ENCODE data around the gene GRIN2A. TPM values are rescaled to one million over a fixed set of nuclear protein-coding genes. Genes with fewer than 3 reads are reported as not detected.

Gene GRIN2A
- polyA plus RNA-seq, 1 donor (not counting 4 experiments of a cell fraction or from before 2014, with no cell fraction given) = 0.01 TPM

DNA sequence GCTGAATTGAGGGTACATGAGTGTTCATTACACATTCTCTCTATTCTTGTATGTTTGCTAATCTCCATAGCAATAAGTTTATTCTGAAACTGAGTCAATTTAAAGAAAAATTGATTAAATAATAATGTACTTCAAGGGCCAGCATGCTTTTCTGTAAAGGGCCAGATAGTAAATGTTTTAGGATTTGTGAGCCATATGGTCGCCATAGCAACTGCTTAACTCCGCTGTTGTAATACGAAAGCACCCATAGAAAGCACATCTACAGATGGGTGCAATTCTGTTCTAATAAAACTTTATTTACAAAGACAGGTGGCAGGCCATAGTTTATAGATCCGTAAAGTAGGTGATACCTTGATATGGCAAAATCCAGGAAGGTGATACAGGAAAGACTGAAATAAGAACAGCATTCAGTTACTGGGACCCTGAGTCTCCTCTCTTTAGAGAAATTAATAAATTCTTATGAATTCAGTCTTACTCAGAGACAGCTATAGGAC lies 36.6 kb downstream of the GRIN2A start:
- DNase-seq (ENCODE audit: low read depth, low spot score) (no peak), FAIRE-seq (no peak)
- Histone ChIP-seq H3K4me2 (ENCODE audit: control insufficient read depth, extremely low read depth, insufficient read depth, low read depth, low read length) (no peak overlapping the region), H3K9ac (ENCODE audit: control insufficient read depth, extremely low read depth, insufficient read depth, low read length) (no peak overlapping the region), H3K36me3 (ENCODE audit: control insufficient read depth in 2 of 2, extremely low read depth in 1 of 2, insufficient read depth in 2 of 2, low read length in 2 of 2) (no peaks in the 10 kb centered on the region), H3K27ac (ENCODE audit: control insufficient read depth, insufficient read depth, low read length) (no peak overlapping the region), H3K4me1 (ENCODE audit: control insufficient read depth, extremely low read depth, insufficient read depth, low read length) (no peaks in the 10 kb centered on the region), H3K27me3 (ENCODE audit: control insufficient read depth, extremely low read depth, insufficient read depth, low read length) (no peaks in the 10 kb centered on the region), H3K4me3 (ENCODE audit: control insufficient read depth in 2 of 3, extremely low read depth in 1 of 3, insufficient read depth in 2 of 3, low read depth in 1 of 3, low read length in 3 of 3) (no peak overlapping the region), H3K79me2 (ENCODE audit: control insufficient read depth, insufficient read depth, low read length) (no peaks in the 10 kb centered on the region), H3K9me1 (ENCODE audit: control insufficient read depth, extremely low read depth, insufficient read depth, low read length) (no peaks in the 10 kb centered on the region), H4K20me1 (ENCODE audit: control insufficient read depth, extremely low read depth, insufficient read depth, low read length) (no peaks in the 10 kb centered on the region), H2AFZ (ENCODE audit: control insufficient read depth, low read length) (no peak overlapping the region), H3K9me3 (ENCODE audit: control insufficient read depth, low read depth, low read length) (no peaks in the 10 kb centered on the region)
- dilution Hi-C loops (cut with MboI; ENCODE audit: extremely low pct_ligation_motif_present, low sequenced_read_pairs) = no loop called here
- no peak for TF ChIP-seq EZH2 (IDR thresholded peaks at IDR 0.05; ENCODE audit: low read length)
- TF ChIP-seq, protein P1, sequence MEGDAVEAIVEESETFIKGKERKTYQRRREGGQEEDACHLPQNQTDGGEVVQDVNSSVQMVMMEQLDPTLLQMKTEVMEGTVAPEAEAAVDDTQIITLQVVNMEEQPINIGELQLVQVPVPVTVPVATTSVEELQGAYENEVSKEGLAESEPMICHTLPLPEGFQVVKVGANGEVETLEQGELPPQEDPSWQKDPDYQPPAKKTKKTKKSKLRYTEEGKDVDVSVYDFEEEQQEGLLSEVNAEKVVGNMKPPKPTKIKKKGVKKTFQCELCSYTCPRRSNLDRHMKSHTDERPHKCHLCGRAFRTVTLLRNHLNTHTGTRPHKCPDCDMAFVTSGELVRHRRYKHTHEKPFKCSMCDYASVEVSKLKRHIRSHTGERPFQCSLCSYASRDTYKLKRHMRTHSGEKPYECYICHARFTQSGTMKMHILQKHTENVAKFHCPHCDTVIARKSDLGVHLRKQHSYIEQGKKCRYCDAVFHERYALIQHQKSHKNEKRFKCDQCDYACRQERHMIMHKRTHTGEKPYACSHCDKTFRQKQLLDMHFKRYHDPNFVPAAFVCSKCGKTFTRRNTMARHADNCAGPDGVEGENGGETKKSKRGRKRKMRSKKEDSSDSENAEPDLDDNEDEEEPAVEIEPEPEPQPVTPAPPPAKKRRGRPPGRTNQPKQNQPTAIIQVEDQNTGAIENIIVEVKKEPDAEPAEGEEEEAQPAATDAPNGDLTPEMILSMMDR (optimal IDR thresholded peaks at IDR 0.05 in 1 of 3, IDR thresholded peaks at IDR 0.05 in 1 of 3, conservative IDR thresholded peaks at IDR 0.05 in 1 of 3; ENCODE audit: extremely low read depth in 1 of 3, insufficient read depth in 2 of 3, low read length in 3 of 3) = no peak

- FAIRE-seq (no peak), DNase-seq (ENCODE audit: low read depth, low spot score) (no peak)
- Histone ChIP-seq H3K27me3 (ENCODE audit: control insufficient read depth, extremely low read depth, insufficient read depth, low read length) (no peaks in the 10 kb centered on the region), H3K9me1 (ENCODE audit: control insufficient read depth, extremely low read depth, insufficient read depth, low read length) (no peaks in the 10 kb centered on the region), H3K4me1 (ENCODE audit: control insufficient read depth, extremely low read depth, insufficient read depth, low read length) (no peaks in the 10 kb centered on the region), H3K9me3 (ENCODE audit: control insufficient read depth, low read depth, low read length) (no peaks in the 10 kb centered on the region), H2AFZ (ENCODE audit: control insufficient read depth, low read length) (no peak overlapping the region), H3K4me2 (ENCODE audit: control insufficient read depth, extremely low read depth, insufficient read depth, low read depth, low read length) (no peak overlapping the region), H3K9ac (ENCODE audit: control insufficient read depth, extremely low read depth, insufficient read depth, low read length) (no peak overlapping the region), H4K20me1 (ENCODE audit: control insufficient read depth, extremely low read depth, insufficient read depth, low read length) (no peaks in the 10 kb centered on the region), H3K79me2 (ENCODE audit: control insufficient read depth, insufficient read depth, low read length) (no peaks in the 10 kb centered on the region), H3K4me3 (ENCODE audit: control insufficient read depth in 2 of 3, extremely low read depth in 1 of 3, insufficient read depth in 2 of 3, low read depth in 1 of 3, low read length in 3 of 3) (no peak overlapping the region), H3K36me3 (ENCODE audit: control insufficient read depth in 2 of 2, extremely low read depth in 1 of 2, insufficient read depth in 2 of 2, low read length in 2 of 2) (no peaks in the 10 kb centered on the region), H3K27ac (ENCODE audit: control insufficient read depth, insufficient read depth, low read length) (no peak overlapping the region)
- dilution Hi-C loops (cut with MboI; ENCODE audit: extremely low pct_ligation_motif_present, low sequenced_read_pairs) = no loop called here
- TF ChIP-seq, protein P1 (optimal IDR thresholded peaks at IDR 0.05 in 1 of 3, IDR thresholded peaks at IDR 0.05 in 1 of 3, conservative IDR thresholded peaks at IDR 0.05 in 1 of 3; ENCODE audit: extremely low read depth in 1 of 3, insufficient read depth in 2 of 3, low read length in 3 of 3) = no peak
- TF ChIP-seq EZH2 (IDR thresholded peaks at IDR 0.05; ENCODE audit: low read length) = no peak
These were observed 40.6 kb downstream of the GRIN2A start for GRCh38 chr16:10141671-10142070.

Data from keratinocyte (primary cell).